Stimulated activated CD4-positive, alpha-beta T cell treated with anti-CD3 and anti-CD28 coated beads, Interleukin-4, amount 100 ng/mL, for 4 hours (primary cell): Measurements from ENCODE around the gene P3H1.

ENCODE experiments used
- DNase-seq, 2 experiments: peaks; one replicate each; pipeline ENCODE4 v3.0.0-alpha.2; 2020

Gene P3H1

GRCh38 chr1:42743317-42744147, 23.3 kb downstream of the P3H1 start:
- DNase-seq, result no peak

DNA sequence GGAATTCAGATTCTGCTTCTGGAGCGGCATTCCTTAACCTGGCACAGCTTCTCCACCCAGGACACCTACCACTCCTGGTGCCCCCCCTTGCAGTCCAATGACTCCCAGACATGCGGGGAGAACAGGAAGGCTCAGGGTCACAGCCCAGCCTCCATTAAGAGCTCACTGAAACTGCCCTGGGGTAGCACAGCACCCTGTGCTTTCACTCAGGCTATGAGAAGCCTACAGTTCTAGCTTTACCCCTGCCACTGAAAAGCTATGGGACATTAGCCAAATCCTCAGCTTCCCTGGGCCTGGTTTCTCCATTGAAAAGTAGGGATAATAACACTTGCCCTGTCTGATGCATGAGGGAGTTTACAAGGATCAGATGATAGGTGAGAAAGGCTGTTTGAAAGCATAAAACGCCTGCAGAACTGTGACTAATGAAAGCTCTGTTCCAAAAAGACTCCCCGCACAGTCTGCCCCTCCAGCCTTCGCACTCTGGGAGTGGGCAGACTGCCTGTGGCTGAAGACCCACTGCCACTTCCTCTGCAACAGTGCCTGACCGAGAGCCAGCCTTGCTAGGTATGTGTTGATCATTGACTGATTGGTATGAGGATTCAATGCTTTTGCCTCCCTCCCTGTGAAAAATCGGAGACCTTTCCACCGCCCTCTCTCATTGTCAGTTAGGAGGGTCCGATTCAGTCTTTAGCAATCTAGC, 24.1 kb downstream of the P3H1 start:
- no peak for DNase-seq

DNA sequence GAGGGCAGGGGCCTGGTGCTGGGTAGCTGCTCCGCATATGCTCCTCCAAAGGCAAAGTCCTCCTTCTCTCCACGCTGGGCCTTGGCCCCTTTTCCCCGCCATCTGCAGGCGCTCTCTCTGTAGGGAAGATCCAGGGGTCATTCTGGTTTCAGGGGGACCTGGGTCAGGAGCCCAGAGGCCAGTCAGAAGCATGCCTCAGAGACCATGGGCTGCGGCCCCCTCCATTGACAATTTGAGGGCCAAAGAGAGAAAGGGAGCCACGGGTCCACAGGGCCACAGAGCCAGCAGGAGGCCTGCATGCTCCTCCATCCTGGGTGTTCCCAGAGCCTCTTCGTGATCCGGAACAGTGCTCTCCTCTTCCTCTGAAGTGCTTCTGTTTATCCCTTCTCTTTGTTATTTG, 24.7 kb downstream of the P3H1 start:
- no peak for DNase-seq

DNA sequence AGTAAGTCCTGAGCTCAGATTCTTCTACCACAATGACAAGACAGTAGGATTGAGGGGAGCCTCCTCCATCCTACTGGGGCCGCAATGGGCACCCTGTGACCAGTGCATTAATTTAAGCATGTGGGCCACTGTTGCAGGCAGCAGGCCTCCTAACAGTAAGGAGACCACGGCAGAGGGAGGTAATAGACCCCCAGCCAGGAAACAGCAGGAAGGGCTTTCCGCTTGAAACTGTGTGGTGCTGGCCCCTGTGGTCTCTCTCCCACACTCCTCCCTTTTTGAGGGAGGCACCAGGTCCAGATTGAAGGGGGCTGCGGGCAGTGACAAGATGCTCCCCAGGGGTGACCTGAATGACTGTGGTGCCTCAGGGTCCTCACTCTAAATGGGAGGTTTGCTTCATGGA, 25.1 kb downstream of the P3H1 start:
- no peak for DNase-seq

- no peak for DNase-seq
Observed at GRCh38 chr1:42740851-42741580, 25.8 kb downstream of the P3H1 start.

GRCh38 chr1:42739753-42740700, 26.8 kb downstream of the P3H1 start, which contains the start of gene CLDN19:
Gene CLDN19 (minus strand): TSS chr1:42740236. CDS start chr1:42740063, 173 bp downstream.
- DNase-seq, result no peak

DNA sequence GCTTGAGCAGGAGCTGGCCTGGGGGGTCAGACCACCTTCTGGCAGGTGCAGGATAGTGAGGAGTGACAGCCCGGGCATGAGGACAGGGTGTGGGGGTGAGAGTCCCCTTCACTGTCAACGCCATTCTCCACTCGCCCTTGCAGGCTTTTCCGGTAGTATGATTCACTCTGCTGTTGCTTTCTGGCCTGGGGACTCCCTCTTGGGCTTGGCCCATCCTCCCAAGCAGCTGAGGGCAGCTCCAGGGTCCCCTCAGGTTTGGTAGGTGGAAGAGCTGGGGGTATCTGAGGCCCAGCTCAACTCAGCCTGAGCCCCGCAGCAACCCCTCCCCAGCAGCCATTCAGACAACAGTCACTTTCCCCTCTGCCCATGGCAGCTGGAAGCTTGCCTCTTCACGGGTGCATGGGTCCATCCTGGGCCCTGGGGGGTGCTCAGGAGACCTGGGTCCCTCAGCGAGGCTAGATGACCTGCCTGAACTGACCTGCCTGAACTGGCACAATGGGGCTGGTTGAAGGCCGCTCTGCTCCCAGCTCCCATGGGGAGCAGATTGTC, 28.1 kb downstream of the P3H1 start:
- DNase-seq, result no peak

GRCh38 chr1:42737986-42738677, 28.7 kb downstream of the P3H1 start:
- no peak for DNase-seq

GRCh38 chr1:42737257-42737656, 29.6 kb downstream of the P3H1 start:
- DNase-seq, result no peak

DNA sequence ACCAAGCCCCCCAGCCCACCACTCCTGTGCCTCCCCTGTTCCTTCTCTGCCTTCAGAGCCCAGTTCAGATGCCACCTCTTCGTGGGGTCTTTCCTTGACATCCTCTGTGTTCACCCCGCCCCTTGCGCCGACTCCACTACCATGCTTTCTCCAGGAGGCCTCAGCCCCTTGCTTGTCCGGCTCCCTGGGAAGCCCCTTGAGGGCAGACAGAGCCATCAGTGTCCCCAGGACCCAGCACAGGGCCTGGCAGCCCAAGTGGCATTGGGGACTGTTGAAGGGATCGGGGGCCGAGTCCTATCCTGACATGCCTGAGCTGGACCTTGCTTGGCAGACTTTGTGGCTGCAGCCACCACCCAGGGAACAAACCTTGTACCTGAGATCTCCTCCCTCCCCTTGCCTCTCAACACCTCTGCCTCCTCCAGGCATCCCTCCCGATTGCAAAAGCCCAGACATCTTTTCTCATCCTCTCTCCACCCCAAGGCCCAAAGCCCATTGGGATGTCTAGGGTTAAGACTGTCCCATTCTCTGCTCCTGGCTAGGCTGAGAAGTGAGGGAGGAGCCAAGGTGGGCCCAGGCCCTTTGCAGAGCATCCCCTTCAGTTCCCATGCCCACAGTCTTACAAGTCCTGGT, 30.1 kb downstream of the P3H1 start:
- no peak for DNase-seq

DNA sequence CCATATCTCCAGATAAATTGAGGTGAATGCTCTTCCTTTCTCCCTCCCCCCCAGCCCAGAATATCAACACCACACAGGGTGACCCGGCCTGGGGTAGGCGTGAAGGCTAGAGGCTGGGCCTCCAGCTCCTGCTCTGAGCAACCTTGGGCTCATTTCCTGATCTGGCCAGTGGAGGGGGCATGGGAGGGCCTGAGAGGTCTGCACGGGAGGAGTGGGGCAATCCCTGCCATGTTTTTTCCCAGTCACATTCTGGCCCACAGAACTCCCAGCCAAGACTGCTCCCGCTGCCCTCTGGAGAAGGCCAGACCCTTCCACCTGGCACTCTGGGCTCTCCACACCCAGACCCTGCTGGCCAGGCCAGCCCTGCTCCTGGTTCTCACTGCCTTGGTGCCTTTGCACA, 30.7 kb downstream of the P3H1 start:
- no peak for DNase-seq

GRCh38 chr1:42735477-42736105, 31.2 kb downstream of the P3H1 start:
- DNase-seq, result no peak

DNA sequence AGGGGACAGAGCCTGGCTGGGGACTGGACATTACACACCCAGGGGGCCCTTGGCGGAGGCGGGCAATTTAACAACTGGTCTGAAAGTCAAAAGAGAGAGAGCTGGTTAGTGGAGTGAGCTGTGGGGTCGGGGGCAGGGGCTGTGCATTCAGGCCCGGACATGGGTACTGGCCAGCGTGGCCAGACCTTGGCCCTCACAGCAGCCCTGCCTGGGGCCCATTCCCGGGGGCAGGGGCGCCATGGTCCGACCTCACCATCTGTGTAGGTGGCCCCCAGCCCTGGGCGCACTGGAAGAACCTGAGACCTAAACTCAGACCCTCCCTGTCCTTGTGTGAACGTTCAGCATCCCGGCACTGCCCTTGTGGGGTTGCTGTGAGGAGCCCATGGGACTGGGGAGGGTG, 31.8 kb downstream of the P3H1 start:
- no peak for DNase-seq

DNA sequence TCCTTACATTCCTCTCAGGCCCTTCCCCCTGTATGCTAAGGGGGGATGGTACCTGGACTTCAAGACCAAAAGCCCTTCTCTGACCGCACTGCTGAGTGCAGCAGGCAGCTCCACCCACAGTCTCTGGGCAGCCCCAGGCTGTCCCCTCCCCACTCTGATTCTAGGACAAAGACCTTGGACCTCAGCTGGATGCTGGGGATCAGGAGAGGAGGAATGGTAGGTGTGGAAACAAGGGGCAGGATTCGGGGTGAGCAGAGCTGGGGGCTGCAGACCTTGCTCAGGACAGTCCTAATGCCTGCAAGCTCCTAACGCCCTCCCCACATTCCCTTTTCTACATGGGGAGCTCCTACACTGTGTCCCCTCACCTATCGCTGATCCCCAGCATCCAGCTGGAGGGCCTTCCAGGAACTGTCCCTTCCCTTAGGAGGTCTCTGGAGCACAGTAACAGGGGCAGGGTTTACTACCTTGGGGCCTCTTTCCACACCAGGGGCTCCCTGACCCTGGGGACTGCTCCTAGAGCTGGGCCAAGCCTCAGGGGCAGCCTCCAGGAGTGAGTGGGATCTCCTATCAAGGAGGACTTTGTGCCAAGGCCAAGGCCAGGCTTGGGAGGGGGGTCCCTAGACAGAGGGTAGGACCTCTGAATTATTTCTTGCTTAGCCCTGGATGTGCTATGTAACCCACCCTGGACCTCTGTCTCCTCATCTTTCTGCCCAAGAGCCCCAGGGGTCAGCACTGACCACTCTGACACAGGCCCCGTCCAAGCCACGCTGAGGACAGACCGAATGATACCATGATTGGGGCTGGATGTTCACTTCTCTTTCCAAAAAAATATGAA, 32.4 kb downstream of the P3H1 start:
- DNase-seq, result no peak

GRCh38 chr1:42733415-42734200, 33.2 kb downstream of the P3H1 start:
- DNase-seq, result no peak

DNA sequence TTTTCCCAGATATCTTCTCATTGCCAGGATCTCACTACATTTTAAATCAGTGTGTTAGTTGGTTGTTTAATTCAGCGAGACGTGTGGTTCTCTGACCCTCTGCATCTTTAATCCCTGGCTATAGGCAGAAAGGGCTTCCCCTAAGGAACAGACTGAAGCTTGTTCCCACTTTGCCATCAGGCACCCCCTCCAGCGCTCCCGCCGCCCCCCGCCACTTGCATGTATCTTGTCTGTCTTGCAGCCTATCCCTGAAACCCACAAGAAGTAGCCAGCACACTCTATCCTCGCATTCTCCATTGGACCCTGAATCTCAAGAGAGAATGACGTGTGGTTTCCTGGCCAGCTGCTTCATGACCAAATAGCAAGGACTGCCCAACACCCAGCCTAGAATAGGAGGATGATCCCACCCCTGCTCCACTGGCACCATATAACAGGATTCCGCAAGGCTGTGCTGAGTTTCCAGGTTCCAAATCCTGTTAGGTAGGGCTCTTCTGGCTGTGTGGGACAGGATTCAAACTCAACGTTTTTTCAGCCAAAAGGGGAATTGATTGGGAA, 34.6 kb downstream of the P3H1 start:
- DNase-seq, result no peak

DNA sequence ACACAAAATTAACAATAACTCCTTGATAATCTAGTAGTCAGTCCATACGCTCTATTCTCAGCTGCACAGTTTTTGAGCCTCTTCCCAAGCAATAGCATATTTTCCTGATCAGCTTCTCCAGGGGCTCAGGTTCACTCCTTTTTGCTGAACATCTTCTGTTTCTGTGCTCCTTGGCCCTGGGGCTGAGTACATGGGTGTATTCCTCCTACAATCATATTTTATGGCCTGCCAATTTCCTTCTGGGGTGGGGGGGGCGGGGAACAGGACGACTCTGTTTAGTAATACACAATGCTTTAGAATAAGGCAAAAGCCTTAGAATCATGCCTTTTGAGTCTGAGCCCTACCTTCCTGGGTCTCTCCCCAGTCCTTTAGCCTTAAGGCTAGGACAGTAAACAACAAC, 35.2 kb downstream of the P3H1 start:
- DNase-seq, result no peak

DNA sequence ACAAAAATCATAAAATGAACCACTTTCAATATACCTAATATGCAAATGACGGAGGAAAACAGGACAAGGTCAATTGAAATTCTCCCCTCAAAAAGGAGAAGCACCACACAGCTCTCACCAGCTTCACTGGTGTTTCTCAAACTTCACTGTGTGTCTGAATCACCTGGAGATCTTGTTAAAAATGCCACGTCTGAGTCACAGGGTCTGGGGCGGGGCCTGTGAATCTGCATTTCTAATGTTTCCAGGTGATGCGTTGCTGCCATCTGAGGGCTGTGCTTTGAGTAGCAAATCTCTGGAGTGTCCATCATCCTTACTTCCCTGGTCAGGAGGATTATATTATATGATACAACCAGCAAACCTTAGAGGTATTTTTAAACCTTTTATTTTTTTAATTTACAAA, 35.8 kb downstream of the P3H1 start:
- peak; percentile 39 to 44 for DNase-seq
